ENCODE measurements around the gene POLE2.
"Not testable (repeated sequence)": the region's sequence is repeated elsewhere in the genome, so short reads cannot be mapped to it uniquely, and the experiment has no call there.

The POLE2 gene

GRCh38 chr14:49659526-49660455, 28.2 kb downstream of the POLE2 start:
- no peak for DNase-seq (ENCODE audit: low read depth in 2 of 2)

- not testable (repeated sequence) for DNase-seq (ENCODE audit: low read depth in 2 of 2)
Measured at GRCh38 chr14:49657500-49657899, 30.5 kb downstream of the POLE2 start.

- DNase-seq (ENCODE audit: low read depth in 2 of 2) = no peak
Measured at GRCh38 chr14:49654511-49654910, 33.5 kb downstream of the POLE2 start.

GRCh38 chr14:49653508-49653907, 34.5 kb downstream of the POLE2 start:
- DNase-seq (ENCODE audit: low read depth in 2 of 2) = no peak

DNA sequence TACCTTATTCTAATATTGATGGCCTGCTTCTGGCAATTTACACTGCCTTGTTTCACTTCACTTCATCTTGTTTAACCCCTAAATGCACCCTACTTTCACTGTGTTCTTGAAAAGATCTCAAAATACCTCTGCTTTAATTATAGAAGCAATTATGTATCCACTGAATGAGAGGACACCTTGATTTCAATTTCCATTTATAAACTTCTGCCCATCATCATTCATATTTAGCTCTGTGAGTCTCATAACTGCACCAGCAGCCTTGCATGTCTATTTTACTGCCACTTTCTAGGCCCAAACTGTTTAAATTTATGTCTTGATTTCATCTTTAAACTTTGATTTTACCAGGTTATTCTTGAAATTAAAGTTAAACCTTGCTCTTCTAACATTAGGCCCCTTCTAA, 45.9 kb downstream of the POLE2 start:
- no peak for DNase-seq (ENCODE audit: low read depth in 2 of 2)

DNA sequence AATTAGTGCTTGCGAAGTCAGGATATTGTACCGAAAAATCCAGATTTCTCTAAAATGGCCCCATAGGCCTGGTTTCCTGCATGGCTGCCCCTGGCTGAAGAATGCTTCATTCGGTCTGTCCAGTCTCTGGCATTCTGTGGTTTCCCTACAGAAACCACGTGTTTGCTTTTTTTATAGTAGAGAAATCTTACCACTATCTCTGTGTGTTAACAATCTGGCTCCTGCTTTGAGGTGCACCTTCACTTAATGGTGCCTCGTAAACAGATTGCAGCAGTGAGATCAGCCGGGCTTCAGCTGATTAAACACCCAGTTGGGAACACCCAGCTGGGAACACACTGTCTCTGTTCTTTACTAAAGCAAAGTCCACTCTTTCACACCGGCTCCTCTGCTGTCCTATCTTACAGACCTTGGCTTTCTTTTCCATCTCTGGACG, 46.3 kb downstream of the POLE2 start:
- DNase-seq (ENCODE audit: low read depth in 2 of 2) = no peak

DNA sequence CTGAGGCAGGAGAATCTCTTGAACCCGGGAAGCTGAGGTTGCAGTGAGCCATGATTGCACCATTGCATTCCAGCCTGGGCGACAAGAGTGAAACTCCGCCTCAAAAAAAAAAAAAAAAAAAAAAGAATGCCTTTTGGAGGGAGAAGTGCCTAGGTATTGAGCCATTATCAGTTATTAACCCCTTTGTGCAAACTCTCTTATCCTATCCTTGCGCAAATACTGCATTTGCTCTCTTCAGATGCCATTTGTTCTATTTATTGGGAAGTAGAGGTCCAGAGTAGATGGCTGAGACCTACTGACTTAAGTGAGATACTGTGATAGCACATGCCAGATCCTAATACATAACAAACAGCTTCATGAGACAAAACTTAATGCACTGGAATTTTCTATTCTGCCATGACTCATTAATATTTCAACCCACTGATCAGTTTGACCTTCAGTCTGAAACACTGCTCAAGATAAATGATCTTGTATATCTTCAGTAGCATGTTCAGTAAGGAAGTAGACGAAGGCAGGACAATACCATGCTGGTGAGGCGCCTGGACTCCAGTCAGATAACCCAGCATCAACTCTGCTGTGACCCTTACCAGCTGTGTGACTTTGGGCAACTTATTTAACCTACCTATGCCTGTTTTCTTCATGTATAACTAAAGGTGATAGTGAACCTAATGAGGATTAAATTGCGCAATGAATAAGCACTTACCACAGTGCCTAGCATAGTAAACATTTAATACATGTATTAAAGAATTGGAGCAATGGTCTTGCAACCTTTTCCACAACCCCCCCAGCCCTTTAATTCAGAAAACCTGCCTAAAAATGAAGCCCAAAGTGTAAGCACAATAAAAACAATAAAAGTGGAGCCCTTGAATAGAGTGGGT, 47.2 kb downstream of the POLE2 start:
- no peak for DNase-seq (ENCODE audit: low read depth in 2 of 2)

DNA sequence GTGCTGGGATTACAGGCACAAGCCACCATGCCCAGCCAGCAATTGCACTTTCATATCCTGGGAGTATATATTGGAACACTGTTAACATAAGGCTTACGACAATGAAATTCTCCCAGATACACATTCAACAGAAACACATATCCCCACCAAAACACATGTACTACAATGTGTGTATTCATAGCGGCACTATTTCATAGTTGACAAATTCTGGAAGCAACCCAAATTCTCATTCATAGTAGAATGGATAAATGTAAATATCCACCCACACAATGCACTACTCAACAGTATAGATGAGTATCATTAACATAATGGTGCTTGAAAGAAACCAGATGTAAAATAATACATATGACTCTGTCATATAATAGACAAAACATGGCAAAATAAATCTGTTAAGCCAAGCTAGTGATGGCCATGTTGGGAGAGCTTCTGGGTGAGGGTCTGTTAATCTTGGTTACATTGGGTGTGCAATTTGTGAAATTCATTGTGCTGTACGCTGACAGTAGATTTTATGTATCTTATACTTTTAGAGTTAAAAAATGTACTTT, 50.4 kb downstream of the POLE2 start:
- DNase-seq (ENCODE audit: low read depth in 2 of 2) = no peak

DNA sequence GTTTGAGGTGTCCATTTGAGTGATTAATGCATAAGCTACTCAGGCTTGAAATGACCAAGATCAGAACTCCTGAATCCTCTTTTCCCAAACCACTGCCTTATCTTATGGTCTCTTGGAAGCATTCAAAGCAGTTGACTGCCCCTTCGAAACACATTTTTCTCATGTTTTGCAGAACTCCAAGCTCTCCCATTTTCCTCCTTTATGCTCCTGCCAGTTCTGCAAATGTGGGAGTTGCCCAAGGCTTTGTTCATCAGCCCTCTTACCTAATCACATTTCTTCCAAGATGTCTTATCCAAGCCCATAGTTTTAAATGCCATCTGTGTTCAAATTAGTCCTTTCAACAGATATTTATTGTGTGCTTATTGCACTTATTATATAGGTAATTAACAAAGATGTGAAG, 51.1 kb downstream of the POLE2 start:
- DNase-seq (ENCODE audit: low read depth in 2 of 2) = no peak

- DNase-seq (ENCODE audit: low read depth in 2 of 2) = no peak
Measured at GRCh38 chr14:49634547-49635334, 53.3 kb downstream of the POLE2 start, which contains the start of gene DNAAF2. TSS of gene DNAAF2 (minus strand) at chr14:49635244. CDS start at chr14:49635149, 95 bp downstream.

- DNase-seq (ENCODE audit: low read depth in 2 of 2) = peak; percentile 92 to 94
Measured at GRCh38 chr14:49633640-49634546, 54.1 kb downstream of the POLE2 start.

DNA sequence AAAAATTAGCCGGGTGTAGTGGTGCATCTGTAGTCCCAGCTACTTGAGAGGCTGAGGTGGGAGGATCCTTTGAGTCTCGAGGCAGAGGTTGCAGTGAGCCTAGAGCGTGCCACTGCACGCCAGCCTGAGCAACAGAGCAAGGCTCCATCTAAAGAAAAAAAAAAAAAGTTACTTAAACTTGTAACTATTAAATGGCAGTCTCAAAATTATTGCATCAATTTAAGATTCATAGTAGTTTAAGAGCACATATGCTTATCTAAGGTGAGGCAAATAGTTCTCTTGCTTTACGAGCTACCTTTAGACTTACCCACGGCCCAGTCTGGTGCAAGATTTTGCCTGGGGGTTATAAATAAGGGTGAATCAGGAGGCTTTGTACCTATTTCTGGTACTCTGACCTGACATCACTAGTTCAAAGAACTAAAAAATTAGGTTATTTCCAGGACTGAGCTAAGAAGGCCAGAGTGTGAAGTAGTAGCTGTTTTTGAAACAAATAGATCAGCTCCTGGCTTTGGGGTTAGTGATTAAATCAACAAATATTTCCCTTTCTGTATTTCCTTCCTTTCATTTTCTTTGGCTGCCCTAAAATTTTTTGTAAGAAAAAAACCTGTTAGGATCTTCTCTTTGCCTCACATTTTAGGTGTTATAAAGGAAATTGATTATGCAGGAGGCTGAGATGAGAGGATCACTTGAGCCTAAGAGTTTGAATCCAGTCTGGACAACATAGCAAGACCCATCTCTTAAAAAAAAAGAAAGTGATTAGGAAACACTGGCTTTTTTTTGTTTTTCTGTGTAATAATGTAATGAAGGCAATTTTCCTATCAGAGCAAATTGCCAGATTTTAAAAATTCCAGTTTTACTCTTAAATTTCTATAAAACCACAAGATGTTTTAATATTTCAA, 63.8 kb downstream of the POLE2 start:
- no peak for DNase-seq (ENCODE audit: low read depth in 2 of 2)

DNA sequence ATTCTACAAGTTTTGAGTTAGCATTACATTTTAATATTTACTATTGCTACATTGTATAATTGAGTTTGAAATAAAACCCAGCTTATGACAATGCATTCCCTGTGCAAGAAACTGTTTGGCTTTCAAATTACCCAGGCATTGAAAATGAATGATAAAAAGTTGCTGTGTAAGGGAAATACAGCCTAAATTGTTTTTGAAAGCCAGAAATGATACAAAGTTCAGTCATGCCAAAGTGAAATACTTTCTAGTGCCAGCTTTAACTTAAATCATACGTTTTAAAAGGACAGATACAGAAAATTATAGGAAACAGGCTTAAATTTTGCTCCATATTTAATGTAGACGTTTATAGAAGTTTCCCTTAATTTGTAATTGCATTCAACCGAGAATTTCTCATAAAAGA, 64.6 kb downstream of the POLE2 start:
- no peak for DNase-seq (ENCODE audit: low read depth in 2 of 2)

DNA sequence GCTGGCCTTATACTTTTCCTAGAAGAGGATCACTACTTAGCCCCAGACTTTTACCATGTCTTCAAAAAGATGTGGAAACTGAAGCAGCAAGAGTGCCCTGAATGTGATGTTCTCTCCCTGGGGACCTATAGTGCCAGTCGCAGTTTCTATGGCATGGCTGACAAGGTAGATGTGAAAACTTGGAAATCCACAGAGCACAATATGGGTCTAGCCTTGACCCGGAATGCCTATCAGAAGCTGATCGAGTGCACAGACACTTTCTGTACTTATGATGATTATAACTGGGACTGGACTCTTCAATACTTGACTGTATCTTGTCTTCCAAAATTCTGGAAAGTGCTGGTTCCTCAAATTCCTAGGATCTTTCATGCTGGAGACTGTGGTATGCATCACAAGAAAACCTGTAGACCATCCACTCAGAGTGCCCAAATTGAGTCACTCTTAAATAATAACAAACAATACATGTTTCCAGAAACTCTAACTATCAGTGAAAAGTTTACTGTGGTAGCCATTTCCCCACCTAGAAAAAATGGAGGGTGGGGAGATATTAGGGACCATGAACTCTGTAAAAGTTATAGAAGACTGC, 65.9 kb downstream of the POLE2 start:
- DNase-seq (ENCODE audit: low read depth in 2 of 2) = no peak

DNA sequence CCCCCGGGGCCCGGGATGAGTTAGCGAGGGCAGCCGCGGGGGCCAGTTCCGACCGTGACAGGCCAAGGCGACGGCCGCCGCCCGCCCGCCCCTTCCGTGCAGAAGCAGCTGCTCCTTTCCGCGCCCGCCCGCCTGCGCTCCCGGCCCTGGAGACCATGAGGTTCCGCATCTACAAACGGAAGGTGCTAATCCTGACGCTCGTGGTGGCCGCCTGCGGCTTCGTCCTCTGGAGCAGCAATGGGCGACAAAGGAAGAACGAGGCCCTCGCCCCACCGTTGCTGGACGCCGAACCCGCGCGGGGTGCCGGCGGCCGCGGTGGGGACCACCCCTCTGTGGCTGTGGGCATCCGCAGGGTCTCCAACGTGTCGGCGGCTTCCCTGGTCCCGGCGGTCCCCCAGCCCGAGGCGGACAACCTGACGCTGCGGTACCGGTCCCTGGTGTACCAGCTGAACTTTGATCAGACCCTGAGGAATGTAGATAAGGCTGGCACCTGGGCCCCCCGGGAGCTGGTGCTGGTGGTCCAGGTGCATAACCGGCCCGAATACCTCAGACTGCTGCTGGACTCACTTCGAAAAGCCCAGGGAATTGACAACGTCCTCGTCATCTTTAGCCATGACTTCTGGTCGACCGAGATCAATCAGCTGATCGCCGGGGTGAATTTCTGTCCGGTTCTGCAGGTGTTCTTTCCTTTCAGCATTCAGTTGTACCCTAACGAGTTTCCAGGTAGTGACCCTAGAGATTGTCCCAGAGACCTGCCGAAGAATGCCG, 66.7 kb downstream of the POLE2 start:
- DNase-seq (ENCODE audit: low read depth in 2 of 2) = peak in 1 of 2 donors; percentile 41

DNA sequence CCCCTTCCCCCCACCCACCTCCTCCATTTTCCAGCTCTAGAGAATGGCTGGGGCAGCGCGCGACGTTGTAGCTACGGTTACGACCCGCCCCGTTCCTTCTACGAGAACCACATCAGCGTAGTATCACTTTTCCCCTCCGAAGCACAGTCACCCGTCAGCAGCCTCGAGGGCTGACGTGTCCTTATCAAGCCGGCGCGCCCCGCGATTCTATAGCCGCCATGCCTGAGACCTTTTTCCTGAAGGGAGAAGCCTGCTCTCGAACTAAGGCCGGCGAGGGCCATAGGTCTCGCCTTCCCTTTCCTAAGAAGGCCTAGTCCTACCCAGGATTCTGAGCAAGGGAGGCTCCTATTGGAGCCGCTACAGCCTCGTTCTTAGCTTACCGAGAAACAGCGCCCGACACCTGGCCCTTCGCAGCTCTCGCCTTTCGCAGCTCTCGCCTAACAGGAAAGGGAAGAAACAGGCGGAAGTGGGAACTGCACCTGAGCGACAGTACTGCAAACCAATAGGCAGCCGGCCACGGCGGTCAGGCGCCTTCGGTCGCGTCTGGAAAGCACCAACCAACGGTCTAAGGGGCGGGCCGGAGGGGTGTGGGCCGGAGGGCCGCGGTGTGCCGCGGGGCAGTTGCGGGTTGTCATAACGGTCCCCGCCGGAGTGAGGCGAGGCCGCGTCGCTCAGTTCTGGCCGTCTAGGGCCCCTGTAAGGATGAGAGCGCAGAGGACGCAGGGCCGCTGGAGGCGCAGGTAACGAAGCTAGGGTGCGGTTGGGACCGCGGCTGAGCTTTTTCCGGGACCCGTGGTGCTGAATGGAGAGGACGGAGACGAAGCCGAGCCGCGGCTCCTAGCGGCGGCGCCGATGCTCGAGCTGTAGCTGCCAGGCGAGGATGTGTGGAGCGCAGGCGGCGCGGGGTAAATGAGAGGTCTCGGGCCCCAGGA, 67.6 kb downstream of the POLE2 start, which contains the start of the genes MGAT2 and RPL36AL:
TSS of gene MGAT2 (plus strand) at position 618 of the 932 bp plus-strand sequence. CDS start 470 bp downstream, outside the sequence.
TSS of gene RPL36AL (minus strand) at position 445 of the 932 bp plus-strand sequence. CDS start 1,522 bp downstream, outside the sequence.
- peak; percentile 90 to 94 for DNase-seq (ENCODE audit: low read depth in 2 of 2)

DNA sequence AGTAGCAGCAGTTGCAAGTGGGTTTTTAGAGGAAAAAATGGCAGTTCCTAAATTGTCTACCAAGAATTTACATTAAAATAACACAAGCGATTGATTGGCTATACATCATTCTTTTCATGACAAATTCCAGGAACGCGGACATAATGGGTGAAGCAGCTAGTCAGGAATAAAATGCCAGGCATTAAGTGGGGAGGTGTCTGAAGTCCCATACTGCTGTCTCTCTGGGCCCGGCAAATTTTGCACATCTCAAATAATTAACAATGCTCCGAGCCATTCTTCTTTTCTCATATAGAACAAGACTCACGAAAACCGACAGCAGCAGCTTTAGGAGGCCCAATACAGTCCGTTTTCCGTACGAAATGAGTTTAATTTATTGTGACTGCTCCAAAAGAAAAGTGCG, 68.3 kb downstream of the POLE2 start:
- DNase-seq (ENCODE audit: low read depth in 2 of 2) = no peak

Data from stimulated activated CD4-positive, alpha-beta T cell treated with anti-CD3 and anti-CD28 coated beads, Interleukin-15, amount 100 ng/mL, for 48 hours (primary cell).